Stimulated activated CD8-positive, alpha-beta memory T cell treated with anti-CD3 and anti-CD28 coated beads, Interleukin-12 subunit alpha, Interleukin-12 subunit beta, amount 100 ng/mL, for 1 hour (primary cell): Measurements from ENCODE around the gene RAB9A.
"Not testable (repeated sequence)": the region's sequence is repeated elsewhere in the genome, so short reads cannot be mapped to it uniquely, and the experiment has no call there.

ENCODE experiments used
- DNase-seq: peaks from one replicate; pipeline ENCODE4 v3.0.0-alpha.2; 2020; ENCODE audit warnings: low read depth

RAB9A gene

GRCh38 chrX:13670197-13670596, 18.7 kb upstream of the RAB9A start:
- no peak for DNase-seq

GRCh38 chrX:13673016-13673415, 15.9 kb upstream of the RAB9A start:
- no peak for DNase-seq

GRCh38 chrX:13676885-13677284, 12.0 kb upstream of the RAB9A start:
- no peak for DNase-seq

DNA sequence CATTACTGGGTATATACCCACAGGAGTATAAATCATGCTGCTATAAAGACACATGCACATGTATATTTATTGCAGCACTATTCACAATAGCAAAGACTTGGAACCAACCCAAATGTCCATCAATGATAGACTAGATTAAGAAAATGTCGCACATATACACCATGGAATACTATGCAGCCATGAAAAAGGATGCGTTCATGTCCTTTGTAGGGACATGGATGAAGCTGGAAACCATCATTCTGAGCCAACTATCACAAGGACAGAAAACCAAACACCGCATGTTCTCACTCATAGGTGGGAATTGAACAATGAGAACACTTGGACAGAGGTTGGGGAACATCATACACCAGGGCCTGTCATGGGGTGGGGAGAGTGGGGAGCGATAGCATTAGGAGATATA, 9.2 kb upstream of the RAB9A start:
- not testable (repeated sequence) for DNase-seq

GRCh38 chrX:13681595-13681994, 7.3 kb upstream of the RAB9A start:
- DNase-seq, result no peak

DNA sequence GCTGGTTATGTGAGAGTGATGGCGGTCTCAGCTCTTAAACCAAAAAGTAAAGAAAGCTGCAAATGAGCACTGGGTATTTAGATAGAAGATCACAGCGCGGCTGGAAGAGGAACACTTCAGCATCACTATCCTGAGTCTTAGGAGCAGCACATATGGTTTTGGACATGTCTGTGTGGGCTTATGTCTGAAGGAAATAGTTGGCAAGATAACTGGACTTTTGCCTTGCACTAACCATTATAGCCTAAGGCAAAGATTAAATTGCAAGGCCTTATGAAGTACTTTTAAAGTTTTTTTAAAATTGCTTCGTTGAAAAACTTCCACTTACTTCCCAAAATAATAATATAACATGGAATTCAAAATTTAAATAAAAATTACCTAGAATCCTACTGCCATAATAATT, 4.6 kb upstream of the RAB9A start:
- DNase-seq, result no peak

- DNase-seq, result no peak
Measured at GRCh38 chrX:13685126-13685763, 3.7 kb upstream of the RAB9A start.

DNA sequence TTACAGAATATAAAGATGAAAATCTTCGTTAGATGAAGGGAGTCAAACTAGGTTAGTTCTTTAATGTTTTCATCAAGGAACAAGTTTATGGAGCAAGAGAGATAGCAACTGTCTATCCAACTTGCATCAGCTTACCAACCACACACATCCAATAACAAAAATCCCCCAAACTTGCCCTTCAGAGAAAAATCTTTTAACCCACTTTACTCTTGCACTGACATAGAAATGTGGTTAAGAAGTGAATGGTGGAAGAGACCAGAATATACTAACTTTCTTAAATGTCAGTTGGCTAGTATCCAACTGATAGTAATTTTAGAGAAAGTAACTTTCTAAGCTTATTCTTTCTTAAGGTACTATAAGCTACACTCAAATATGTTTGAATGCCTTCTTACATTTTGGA, 1.7 kb upstream of the RAB9A start:
- DNase-seq, result no peak

DNA sequence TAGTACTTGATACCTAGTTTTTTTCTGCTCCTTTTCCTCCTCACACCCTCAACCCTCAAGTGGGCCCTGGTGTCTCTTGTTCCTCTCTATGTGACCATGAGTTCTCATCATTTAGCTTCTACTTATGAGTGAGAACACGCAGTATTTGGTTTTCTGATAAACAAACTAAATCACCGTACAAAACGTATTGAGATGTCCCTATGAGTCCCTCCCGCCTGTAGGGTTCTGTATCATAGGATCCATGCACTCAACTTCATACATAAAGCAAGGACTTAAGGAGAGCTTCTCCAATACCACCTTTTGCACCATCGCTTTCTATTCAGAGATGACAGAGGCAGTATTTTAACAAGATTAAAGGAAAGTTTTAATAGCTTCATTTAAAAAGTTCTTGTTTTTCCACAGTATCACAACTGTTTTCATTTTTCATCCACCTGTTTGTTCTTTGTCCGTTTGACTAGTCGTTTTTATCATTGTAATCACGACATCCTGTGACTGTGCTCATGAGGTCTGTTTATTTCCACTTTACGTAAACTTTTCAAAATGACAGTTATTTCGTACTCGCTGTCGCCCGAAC, 457 bp upstream of the RAB9A start:
- no peak for DNase-seq

DNA sequence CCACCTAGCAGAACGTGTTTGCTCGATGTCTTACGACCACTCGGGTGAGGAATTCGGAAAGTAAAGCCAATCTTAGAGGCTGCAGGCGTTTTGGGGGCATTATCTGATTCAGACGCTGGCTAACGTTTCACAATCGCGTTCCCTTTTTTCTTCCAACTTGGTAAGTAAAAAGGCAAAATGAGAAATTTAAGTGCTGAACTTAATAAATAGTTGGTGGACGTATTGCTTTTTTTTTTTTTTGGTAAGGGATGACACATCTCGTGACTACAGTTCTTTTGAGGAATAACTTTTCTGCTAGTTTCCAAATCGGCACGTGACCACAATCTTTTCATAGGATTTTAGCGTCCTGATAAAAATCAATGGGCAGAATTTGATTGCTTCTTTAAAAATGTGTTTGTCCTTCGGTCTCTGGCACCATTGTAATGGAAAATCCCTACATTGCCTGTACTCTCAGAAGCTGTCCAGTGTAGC, 848 bp downstream of the RAB9A start:
- no peak for DNase-seq

DNA sequence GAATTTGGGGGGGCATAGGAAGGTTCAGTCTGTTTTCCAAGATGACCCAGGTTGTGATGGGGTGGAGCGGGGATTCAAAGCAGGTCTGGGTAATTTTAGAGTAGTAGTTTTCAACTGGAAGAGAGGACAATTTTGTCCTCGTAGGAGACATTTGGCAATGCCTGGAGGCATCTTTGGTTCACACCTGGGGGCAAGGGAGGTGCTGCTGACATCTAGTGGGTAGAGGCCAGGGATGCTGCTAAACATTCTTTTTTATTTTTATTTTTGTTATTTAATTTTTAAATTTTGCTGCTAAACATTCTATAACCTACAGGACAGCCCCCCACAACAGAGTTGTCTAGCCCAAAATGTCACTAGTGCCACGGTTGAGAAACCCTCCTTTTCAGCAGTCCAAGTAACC, 1.9 kb downstream of the RAB9A start:
- DNase-seq, result no peak

DNA sequence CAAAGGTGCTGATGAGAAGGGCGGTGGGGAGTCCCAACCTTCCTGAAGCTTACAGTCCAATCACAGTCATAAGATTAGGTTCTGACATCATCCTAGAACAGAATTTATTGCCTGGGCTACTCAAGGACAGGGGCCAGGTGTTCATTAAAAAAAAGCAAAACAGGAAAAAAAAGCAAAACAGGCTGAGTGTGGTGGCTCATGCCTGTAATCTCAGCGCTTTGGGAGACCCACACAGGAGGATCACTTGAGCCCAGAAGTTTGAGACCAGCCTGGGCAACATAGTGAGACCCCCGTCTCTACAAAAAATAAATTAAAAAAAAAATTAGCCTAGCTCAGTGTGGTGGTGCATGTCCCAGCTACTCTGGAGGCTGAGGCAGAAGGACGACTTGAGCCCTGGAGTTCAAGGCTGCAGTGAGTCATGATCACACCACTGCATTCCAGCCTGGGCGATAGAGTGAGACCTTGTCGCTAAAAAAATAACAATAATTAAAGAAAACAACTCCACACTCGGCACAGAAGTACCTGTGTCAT, 3.0 kb downstream of the RAB9A start:
- no peak for DNase-seq

- DNase-seq, result no peak
Measured at GRCh38 chrX:13692771-13693231, 3.9 kb downstream of the RAB9A start.

DNA sequence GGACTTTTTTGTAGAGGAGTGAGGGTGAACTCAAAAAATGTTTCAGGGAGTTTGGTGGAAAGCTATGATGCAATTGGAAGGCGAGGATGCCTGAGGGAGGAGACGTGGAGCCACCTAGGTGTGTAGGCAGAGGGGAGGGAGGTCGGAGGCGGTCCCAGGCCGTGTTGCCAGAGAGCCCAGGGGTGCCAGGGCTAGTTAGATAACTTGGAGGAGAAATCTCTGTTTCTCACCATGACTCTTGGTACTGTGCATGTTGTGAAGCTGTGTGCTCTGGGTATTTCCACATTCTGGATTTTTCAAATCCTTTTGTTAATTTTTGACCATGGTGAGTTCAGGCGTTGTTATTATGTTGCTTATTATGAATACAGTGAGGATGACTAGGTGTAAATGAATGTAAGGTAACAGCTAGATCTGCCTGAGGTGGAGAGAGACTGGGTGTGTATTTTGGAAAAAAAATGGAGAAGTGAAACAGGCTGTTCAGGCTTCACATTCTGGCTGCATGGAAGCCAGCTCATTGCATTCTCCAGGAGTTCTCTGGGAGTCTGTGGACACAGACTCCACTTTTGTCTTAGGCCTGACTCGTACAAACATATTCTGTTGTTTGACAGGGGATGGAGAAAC, 4.5 kb downstream of the RAB9A start:
- DNase-seq, result no peak

DNA sequence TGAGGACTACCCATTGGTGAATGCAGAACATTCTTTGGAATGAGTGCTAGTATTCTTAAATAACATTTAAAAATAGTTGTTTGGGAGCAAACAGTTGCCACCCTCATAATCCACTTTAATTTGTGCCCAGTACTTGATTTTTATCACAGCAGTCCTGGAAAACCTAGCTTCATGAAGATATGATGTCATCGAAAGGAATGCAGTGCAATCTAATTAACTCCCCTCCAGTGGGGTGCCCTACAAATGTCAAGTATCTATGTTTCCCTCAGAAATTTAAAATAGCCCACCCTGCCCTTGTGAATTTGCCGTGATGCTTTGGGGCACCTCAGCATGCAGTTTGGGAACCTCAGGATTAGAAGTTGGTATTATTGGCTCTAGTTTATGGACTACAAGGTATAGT, 5.4 kb downstream of the RAB9A start:
- DNase-seq, result no peak

DNA sequence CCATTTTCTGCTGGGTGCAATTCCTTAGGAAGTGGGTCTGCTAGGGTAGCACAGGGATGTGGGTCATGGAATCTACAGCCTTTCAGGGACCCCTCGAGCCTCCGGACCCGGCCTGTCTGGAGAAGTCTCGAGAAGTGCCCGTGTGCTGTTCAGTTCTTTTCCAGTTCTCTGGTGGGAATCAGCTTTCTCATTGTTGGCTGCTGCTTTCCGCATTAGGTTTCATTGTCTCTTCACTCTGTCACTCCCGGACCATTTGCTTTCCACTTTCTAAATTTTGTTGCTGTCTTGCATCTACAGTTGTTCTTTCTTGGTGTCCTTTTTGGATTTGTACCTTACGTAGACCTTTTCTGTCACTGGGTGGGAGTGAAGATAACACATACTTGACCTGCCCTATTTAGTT, 6.1 kb downstream of the RAB9A start:
- no peak for DNase-seq

- DNase-seq, result no peak
Measured at GRCh38 chrX:13695601-13696115, 6.7 kb downstream of the RAB9A start.

DNA sequence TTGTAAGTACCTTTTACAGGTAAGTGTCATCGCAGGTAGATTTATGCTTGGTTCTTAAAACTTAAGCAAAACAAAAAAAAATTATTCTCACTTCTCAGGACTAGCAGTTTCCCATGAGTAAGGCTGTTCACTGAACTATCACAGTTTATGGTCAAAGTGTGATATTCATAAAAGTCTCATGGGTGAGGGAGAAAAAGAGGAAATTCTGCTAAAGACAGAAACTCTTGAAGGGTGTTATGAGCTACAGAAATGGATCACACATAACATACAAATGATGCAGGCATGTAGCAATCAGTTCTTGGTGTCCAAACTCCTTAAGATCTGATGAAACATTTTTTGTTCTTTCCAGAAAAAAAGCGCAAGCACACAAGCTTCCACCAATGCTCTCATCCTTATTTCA, 8.5 kb downstream of the RAB9A start:
- DNase-seq, result no peak

DNA sequence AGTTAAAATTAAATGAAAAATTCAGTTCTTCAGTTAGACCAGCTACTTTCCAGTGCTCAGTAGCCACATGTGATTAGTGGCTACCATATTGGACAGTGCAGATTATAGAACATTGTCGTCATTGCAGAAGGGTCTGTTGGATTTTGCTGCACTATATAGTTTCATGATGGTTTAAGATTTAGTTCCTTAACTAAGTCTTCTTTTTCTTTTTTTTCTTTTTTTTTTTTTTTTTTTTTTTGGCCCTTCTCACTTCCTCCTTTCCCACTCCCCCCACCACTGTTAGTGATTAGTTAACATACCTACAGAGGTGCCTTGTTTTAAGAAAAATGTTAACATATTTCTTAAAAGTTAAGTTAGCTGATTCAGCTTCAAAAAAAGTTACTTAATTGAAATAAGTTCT, 9.0 kb downstream of the RAB9A start:
- no peak for DNase-seq

- no peak for DNase-seq
Measured at GRCh38 chrX:13698432-13698831, 9.5 kb downstream of the RAB9A start.

GRCh38 chrX:13699183-13699826, 10.4 kb downstream of the RAB9A start:
- DNase-seq, result no peak

- DNase-seq, result no peak
Measured at GRCh38 chrX:13700380-13700779, 11.5 kb downstream of the RAB9A start.
